Activated naive CD4-positive, alpha-beta T cell treated with anti-CD3 and anti-CD28 coated beads, Interleukin-2, amount 50 U/mL, for 72 hours (primary cell): ENCODE data around the gene HOXA1. TPM values are rescaled to one million over a fixed set of nuclear protein-coding genes. Genes with fewer than 3 reads are reported as not detected.

Source experiments
- ATAC-seq, 2 donors: fragments of 150-1000 bp; cut with Tn5 transposase; 2 replicates each; pipeline ENCODE4 v1.10.0; 2021; ENCODE audit warnings: mild to moderate bottlenecking in 2 of 2, moderate library complexity in 2 of 2
- DNase-seq, 2 donors: peaks; one replicate each; pipeline ENCODE4 v3.0.0; 2021 to 2022; ENCODE audit warnings: low spot score in 2 of 2
- H3K27ac Mint-ChIP-seq, 2 donors: one replicate each; pipeline ENCODE4 v1.8.0; 2022; ENCODE audit warnings: mild to moderate bottlenecking in 2 of 2, mixed read lengths in 2 of 2
- H3K36me3 Mint-ChIP-seq, 2 donors: one replicate each; pipeline ENCODE4 v1.8.0; 2022; ENCODE audit warnings: mixed read lengths in 2 of 2
- H3K9me3 Mint-ChIP-seq, 2 donors: one replicate each; pipeline ENCODE4 v1.8.0; 2022; ENCODE audit warnings: mixed read lengths in 2 of 2
- total RNA-seq, 2 donors: library from RNA; stranded (reverse); gene quantifications; one replicate each; pipeline ENCODE4 v1.2.3, GENCODE V29; 2022

Gene HOXA1
- total RNA-seq, 2 donors from 2014 or later: 0.16 TPM; not detected in 1

DNA sequence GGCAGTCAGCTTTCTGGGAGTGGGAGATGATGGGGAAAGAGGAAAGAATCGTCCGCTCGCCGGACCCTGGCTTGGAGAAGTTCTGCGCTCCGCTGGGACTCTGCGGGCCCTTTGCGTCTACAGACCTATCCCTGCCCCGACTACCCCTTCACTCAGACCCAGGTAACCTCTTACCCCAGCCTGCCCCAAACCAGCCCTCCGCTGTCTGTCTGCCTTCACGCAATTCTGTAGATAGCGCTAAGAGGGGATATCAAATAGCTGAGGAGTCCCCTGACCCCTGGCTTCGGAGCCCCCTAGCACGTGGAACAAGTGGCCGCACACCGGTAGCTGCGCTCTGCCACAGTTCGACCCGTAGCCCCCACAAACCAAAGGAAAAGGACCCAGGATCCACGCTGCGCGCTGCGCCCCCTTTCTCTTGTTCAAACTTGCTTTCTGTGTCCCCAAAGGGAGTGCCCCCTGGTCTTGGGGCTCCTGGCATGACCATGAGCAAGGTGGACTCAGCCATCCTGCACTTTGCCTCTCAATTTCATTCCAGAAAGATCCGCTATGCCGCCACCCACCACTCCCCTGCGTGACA, 27.8 kb upstream of the HOXA1 start:
- DNase-seq: no peak
- no peak for ATAC-seq
- Mint-ChIP-seq H3K36me3 (no peaks in the 10 kb centered on the region), H3K27ac (no peak overlapping the region), H3K9me3 (no peaks in the 10 kb centered on the region)

- DNase-seq: no peak
- Mint-ChIP-seq H3K27ac (no peak overlapping the region), H3K36me3 (no peaks in the 10 kb centered on the region), H3K9me3 (no peaks in the 10 kb centered on the region)
- ATAC-seq: no peak
Observed at GRCh38 chr7:27123007-27123476, 27.2 kb upstream of the HOXA1 start.

- no peak overlapping the region for H3K27ac Mint-ChIP-seq
- ATAC-seq: no peak
Observed at GRCh38 chr7:27122077-27122910, 26.5 kb upstream of the HOXA1 start.

DNA sequence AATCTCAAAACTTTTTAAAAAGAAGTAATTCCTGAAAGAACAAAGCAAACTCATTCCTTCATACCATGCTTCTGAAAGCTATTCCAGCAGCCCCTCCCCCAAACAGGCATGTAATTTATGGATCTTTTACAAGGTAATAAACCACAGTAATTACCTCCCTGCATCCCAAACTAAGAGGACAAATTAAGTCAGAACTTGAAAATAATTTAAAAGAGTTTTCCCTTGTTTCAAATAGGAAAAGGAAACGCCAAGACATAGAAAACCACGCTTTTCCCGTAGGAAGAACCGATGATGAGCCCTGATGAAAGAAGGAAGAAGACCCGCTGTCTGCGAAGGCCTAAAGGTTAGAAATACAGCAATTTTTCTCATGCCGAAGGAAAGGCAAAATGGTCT, 25.9 kb upstream of the HOXA1 start:
- no peak for ATAC-seq
- Mint-ChIP-seq H3K9me3 (no peaks in the 10 kb centered on the region), H3K27ac (no peak overlapping the region), H3K36me3 (no peaks in the 10 kb centered on the region)
- no peak for DNase-seq

More at GRCh38 chr7:27122077-27122910, 26.5 kb upstream of the HOXA1 start:
- H3K9me3 Mint-ChIP-seq: no peaks in the 10 kb centered on the region
- DNase-seq: no peak
- no peaks in the 10 kb centered on the region for H3K36me3 Mint-ChIP-seq

- ATAC-seq: no peak
- no peak for DNase-seq
Observed at GRCh38 chr7:27119412-27119911, 23.7 kb upstream of the HOXA1 start.

DNA sequence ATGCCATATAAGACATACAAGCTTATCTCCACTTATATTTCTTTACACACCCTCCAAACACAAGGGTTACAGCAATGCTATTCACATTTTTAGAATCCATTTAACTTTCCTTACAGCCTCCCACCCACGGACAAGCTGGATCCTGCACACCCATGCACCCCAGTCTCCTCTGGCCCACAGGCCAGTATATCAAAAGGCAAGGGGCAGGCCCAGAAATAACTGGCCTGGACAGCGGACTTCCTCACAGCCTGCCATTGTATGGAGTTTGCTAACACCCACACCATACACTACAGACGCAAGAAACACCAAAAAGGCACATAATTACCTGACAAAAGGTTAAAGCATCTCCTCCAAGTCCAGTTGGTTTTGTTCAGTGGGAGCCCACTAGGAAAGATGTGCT, 22.8 kb upstream of the HOXA1 start:
- Mint-ChIP-seq H3K27ac (no peak overlapping the region), H3K9me3 (no peaks in the 10 kb centered on the region), H3K36me3 (no peaks in the 10 kb centered on the region)
- ATAC-seq (no peak), DNase-seq (no peak)

More at GRCh38 chr7:27119412-27119911, 23.7 kb upstream of the HOXA1 start:
- no peaks in the 10 kb centered on the region for H3K36me3 Mint-ChIP-seq
- no peaks in the 10 kb centered on the region for H3K9me3 Mint-ChIP-seq
- no peak overlapping the region for H3K27ac Mint-ChIP-seq

DNA sequence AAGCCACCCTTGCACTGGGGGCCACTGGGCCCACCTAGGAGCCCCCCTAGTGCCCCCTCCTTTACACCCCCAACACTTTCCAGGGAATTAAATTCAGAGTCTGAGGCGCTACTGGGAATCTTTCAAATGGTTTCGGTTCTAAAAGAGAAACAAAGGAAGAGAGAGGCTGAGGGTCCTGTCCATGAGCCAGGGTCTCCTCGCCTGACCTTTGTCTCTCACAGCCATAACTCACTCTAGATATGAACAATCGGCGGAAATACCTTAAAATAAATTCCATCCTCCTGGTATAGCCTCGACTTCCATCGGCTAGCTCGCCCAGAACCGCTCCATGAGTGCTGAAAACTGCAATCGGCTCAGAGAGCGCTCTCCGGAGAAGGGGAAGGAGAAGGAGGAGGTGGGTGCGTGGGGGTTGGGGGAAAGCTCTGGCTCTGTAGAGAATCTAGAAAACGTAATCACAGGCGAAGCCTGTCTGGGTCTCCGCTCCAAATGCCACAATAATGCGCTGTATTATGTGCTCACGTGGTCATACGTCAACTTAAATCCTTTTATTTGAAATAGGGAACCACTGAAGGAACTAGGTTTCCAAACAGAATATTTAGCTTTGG, 22.2 kb upstream of the HOXA1 start:
- ATAC-seq: no peak
- Mint-ChIP-seq H3K36me3 (no peaks in the 10 kb centered on the region), H3K27ac (no peak overlapping the region), H3K9me3 (no peaks in the 10 kb centered on the region)
- no peak for DNase-seq

GRCh38 chr7:27116962-27117886, 21.4 kb upstream of the HOXA1 start:
- Mint-ChIP-seq H3K27ac (no peak overlapping the region), H3K9me3 (no peaks in the 10 kb centered on the region), H3K36me3 (no peaks in the 10 kb centered on the region)
- ATAC-seq: no peak
- DNase-seq: no peak

DNA sequence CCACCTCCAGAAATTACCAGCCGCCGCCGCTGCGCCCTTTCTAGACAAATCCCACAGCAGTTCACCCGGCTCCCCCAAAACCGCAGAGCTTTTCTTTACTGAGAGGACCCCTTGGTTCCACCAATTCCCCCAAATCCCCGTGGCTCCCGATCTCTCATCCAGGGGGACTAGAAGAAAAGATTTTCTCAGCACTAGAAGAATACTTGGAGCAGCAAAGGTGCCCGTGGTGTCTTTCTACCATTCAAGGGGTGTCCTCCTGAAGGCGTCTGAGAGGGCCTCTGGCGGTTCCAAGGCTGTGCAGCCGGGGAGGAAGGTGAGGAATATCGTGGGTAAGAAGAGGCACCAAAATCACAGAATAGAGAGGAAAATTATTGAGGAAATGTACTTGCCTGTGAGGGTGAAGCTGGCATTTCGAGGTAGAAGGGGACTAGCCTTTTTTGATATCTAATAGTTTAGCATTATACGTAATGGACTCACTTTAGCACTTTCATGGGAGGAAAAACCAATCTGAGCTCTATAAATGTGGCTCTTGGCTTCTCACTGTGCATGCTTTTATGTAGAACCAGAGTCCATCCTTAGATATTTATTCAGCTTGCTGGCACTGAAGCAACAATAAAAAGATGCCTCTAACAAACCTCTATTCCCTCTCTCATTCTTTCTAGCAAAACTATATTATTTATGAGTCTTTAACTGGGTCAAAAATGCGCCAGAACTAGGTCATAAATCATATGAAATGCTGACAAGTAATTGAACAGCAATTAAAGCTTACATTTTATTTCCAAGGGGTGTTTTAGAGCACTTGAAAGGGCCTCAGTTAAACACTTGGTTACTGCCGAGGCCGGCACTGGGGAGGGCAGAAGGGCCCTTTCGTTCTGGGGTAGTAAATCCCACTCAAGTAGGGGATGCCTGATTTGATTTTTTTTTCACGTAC, 20.5 kb upstream of the HOXA1 start:
- Mint-ChIP-seq H3K36me3 (no peaks in the 10 kb centered on the region), H3K9me3 (no peaks in the 10 kb centered on the region), H3K27ac (no peak overlapping the region)
- DNase-seq (no peak), ATAC-seq (no peak)

DNA sequence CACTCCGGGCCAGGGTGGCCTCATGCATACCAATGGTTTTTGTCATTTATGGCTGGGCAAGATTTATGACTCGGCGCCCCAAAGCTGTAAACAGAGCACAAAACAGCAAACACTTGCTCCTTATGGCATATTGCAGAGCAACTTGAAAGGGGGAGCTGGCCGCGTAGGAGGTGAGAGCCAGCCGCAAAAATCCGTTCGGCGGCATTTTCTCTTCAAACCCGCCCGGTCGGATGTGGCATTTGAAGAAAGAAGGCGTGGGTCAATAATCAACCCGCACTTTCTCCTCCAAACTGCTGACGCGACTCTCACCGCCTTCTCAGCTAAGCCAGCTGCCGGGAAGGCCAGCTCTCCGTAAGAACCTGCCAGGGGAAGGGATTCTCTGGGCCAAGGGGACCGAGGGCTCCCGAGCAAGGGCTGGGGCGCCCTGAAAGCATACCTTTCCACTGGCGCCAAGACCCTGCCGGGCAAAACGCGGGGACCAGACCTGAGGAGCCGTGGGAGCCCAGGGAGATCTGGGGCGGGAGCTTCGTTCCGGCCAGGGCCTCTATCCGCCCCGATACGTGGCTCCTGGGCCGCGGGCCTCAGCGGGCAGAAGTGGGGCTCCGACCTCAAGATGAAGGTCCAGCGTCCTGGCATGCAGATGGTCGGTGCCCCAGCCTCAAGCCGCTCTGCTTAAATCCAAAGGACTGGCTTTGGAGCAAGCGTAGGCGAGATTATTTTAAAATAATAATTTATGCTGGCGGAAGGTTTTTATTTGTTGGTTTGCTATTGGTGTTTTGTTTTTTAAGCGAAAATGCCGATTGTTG, 19.6 kb upstream of the HOXA1 start:
- Mint-ChIP-seq H3K27ac (no peak overlapping the region), H3K36me3 (no peaks in the 10 kb centered on the region), H3K9me3 (no peaks in the 10 kb centered on the region)
- DNase-seq (no peak), ATAC-seq (no peak)

- Mint-ChIP-seq H3K36me3 (no peaks in the 10 kb centered on the region), H3K9me3 (no peaks in the 10 kb centered on the region), H3K27ac (no peak overlapping the region)
- ATAC-seq: no peak
- no peak for DNase-seq
Observed at GRCh38 chr7:27114881-27115220, 19.1 kb upstream of the HOXA1 start.

- no peak for ATAC-seq
- Mint-ChIP-seq H3K9me3 (no peaks in the 10 kb centered on the region), H3K27ac (no peak overlapping the region), H3K36me3 (no peaks in the 10 kb centered on the region)
- no peak for DNase-seq
Observed at GRCh38 chr7:27113991-27114769, 18.4 kb upstream of the HOXA1 start.

DNA sequence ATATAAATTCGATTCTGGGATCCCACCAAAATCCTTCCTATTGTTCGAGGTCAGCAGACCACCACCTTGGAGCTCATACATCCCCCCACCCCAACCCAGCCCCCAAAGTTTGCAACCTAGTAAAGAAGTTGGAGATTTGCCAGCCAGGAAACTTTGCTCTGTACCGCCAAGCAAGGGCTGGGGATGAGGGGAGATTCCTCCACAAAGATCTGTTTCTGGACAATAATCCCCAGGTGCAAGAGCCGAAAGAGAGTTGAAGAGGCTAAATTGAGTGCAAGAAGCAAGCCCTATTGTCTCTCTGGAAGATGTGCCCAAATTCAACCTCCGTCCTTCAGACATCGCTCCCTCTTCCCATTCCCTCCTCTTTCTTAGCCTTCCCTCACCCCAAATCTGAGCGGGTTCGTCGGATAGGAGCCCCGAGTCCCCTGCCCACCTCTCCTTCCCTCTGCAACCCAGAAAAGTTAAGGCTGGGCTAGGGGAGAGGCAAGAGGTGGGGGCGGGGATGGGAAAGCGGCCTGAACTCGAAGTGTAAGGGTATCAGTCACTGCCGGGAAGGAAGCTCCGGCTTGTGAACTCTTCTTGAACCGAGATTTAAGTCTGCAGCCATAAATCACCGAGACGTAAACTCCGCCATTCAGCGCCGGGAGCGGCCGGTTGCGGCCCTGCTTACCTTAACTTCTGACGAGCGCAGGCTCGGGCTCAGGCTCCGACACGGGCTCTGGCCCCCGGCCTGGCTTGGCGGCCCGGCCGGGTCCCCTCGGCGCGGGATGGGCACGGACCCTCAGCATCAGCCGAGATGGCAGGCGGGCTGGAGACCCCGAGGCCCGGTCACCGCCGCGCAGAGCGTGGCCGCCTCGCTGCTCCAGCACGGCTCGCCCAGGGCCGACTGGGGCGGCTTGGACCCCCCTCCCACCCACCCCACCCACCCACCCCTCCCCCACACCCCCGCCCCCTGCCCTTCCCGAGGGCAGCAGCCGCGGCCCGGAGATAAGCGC, 17.5 kb upstream of the HOXA1 start:
- DNase-seq (no peak), ATAC-seq (no peak)
- no peaks in the 10 kb centered on the region for H3K9me3 Mint-ChIP-seq
- no peak overlapping the region for H3K27ac Mint-ChIP-seq
- no peaks in the 10 kb centered on the region for H3K36me3 Mint-ChIP-seq
